GM20000 (cell line): ENCODE data around the gene CD34.

Source experiments
- DNase-seq: peaks from one replicate; pipeline ENCODE4 v3.0.0; 2012; ENCODE audit warnings: low spot score
- CTCF ChIP-seq: IDR thresholded peaks from 2 replicates; pipeline ENCODE4 v1.5.1; 2012; ENCODE audit warnings: mild to moderate bottlenecking, control low read depth; ENCODE audit errors: extremely low read depth, missing control alignments

CD34 gene

GRCh38 chr1:207842506-207842905 is 68.4 kb downstream of the CD34 start:
- no peak for TF ChIP-seq CTCF
- no peak for DNase-seq

- DNase-seq = no peak
- TF ChIP-seq CTCF = no peak
Measured at GRCh38 chr1:207841901-207842300, 69.0 kb downstream of the CD34 start.

DNA sequence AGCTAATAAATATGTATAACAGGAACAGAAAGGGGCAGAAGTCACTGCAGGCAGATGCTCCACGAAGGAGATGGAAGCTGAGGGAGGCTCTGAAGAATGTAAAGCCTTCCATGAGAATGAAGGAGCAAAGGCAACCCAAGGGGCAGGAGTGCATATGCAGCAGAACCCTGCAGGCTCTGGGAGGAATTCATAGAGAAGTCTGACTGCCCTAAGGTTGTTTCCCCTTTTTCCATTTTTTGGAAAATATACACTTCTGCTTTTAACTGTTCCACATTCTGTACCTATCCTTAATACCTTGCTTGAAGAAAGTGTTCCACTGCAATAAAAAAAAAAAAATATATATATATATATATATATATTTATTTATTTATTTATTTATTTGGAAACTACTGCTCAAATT is 69.6 kb downstream of the CD34 start:
- DNase-seq = no peak

GRCh38 chr1:207840380-207840779 is 70.5 kb downstream of the CD34 start:
- no peak for DNase-seq

More for the DNA sequence above, 69.6 kb downstream of the CD34 start:
- TF ChIP-seq CTCF = no peak

GRCh38 chr1:207839083-207839413 is 71.9 kb downstream of the CD34 start:
- no peak for DNase-seq
- no peak for TF ChIP-seq CTCF

More at GRCh38 chr1:207840380-207840779, 70.5 kb downstream of the CD34 start:
- TF ChIP-seq CTCF = no peak

GRCh38 chr1:207838156-207839082 is 72.5 kb downstream of the CD34 start:
- TF ChIP-seq CTCF = no peak
- no peak for DNase-seq

- no peak for DNase-seq
- no peak for TF ChIP-seq CTCF
Measured at GRCh38 chr1:207837673-207838072, 73.3 kb downstream of the CD34 start.
